Ishikawa (cell line): ENCODE measurements around the gene GTF2F2.

Experiments
- CEBPB ChIP-seq: IDR thresholded peaks from 2 replicates; pipeline ENCODE4 v1.6.1; 2012
- EP300 ChIP-seq: IDR thresholded peaks from 2 replicates; pipeline ENCODE4 v1.6.1; 2012; ENCODE audit warnings: borderline replicate concordance
- TF ChIP-seq, protein P1 (sequence below): IDR thresholded peaks from 2 replicates; pipeline ENCODE4 v1.6.1; 2012

GRCh38 chr13:45185286-45185685 is 65.0 kb downstream of the GTF2F2 start:
- TF ChIP-seq, protein P1, sequence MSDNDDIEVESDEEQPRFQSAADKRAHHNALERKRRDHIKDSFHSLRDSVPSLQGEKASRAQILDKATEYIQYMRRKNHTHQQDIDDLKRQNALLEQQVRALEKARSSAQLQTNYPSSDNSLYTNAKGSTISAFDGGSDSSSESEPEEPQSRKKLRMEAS, result no peak
- TF ChIP-seq CEBPB, result no peak
- no peak for TF ChIP-seq EP300
